Endothelial cell of umbilical vein (primary cell): Measurements from ENCODE around the gene CLDN16.

ENCODE experiments used
- CTCF ChIP-seq, 2 donors: IDR thresholded peaks; 1 replicate in 1 of 2; 2 replicates in 1 of 2; pipeline ENCODE4 v1.5.1; 2011; ENCODE audit warnings: low read length in 2 of 2, mild to moderate bottlenecking in 2 of 2, moderate library complexity in 2 of 2, control low read depth in 1 of 2, inconsistent platforms in 1 of 2, low read depth in 1 of 2; ENCODE audit not compliant: insufficient read depth in 1 of 2; ENCODE audit errors: extremely low read depth in 1 of 2
- MYC ChIP-seq: IDR thresholded peaks from one replicate; pipeline ENCODE4 v1.6.1; 2011; ENCODE audit warnings: mild to moderate bottlenecking, low read depth, low read length
- POLR2A ChIP-seq: IDR thresholded peaks from 2 replicates; pipeline ENCODE4 v1.6.1; 2012; ENCODE audit warnings: low read depth, mild to moderate bottlenecking, control low read depth, low read length
- POLR2AphosphoS5 ChIP-seq: IDR thresholded peaks from 2 replicates; pipeline ENCODE4 v1.6.1; 2012; ENCODE audit warnings: low read depth, mild to moderate bottlenecking, control low read depth, low read length, moderate library complexity; ENCODE audit not compliant: insufficient read depth
- TF ChIP-seq, protein P1 (sequence below): IDR thresholded peaks from 2 replicates; pipeline ENCODE4 v1.6.1; 2011; ENCODE audit not compliant: insufficient read depth, insufficient read length

DNA sequence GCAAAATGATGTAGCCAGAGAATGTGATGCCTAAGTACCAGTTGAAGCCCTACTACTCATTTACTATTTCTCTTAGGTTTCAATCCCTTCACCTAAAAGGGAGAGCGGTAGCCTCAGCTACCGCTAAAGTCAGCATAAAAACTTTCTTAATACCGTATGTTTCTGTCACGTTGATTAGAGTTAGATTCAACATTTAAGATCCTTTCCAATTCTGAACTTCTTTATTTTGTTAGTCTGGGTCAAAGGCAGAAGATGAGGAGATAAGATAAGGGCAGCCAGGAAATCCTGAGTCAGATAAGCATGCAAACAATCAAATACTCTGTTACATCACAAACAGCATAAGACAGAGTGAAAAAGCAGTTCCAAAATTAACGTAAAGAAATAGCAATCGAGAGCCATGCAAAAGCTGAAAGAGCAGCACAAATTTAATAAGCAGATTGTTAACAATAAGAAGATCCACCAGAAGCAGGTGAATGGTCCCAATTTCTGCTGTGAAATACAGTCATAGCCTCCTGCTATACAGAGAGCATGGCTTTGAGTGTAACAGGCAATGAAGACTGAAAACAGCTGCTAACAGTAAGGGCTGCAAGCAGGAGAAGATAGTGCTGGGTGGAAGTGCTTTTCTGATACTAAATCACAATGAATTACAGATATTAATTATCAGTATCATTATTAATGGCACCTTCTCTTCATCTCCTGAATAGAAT lies 58.8 kb downstream of the CLDN16 start:
- no peak for TF ChIP-seq CTCF (IDR thresholded peaks at IDR 0.05; ENCODE audit: extremely low read depth in 1 of 2, insufficient read depth in 1 of 2, low read depth in 1 of 2, low read length in 2 of 2)
- no peak for TF ChIP-seq POLR2A
- no peak for TF ChIP-seq POLR2AphosphoS5
- TF ChIP-seq, protein P1, sequence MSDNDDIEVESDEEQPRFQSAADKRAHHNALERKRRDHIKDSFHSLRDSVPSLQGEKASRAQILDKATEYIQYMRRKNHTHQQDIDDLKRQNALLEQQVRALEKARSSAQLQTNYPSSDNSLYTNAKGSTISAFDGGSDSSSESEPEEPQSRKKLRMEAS, result no peak
- TF ChIP-seq MYC, result no peak
